GM12878 (cell line): ENCODE measurements around the gene EBF3. TPM values are rescaled to one million over a fixed set of nuclear protein-coding genes. Genes with fewer than 3 reads are reported as not detected.

Experiments used
- IRF4 ChIP-seq: IDR thresholded peaks from 2 replicates; pipeline ENCODE4 v1.6.1; 2011; ENCODE audit warnings: low read depth, low read length
- MTA3 ChIP-seq: IDR thresholded peaks from 2 replicates; pipeline ENCODE4 v1.6.1; 2012; ENCODE audit warnings: low read length, inconsistent platforms, borderline replicate concordance
- POU2F2 ChIP-seq: IDR thresholded peaks from 3 replicates; pipeline ENCODE4 v1.6.1; 2011; ENCODE audit warnings: low read depth, mild to moderate bottlenecking, low read length, borderline replicate concordance
- SIX5 ChIP-seq: IDR thresholded peaks from 2 replicates; pipeline ENCODE4 v1.6.1; 2011; ENCODE audit warnings: mild to moderate bottlenecking, low read depth, low read length, moderate library complexity; ENCODE audit not compliant: severe bottlenecking
- ZBTB11 ChIP-seq: fragments of 450-650 bp; formaldehyde crosslinking; IDR thresholded peaks from 2 replicates; pipeline ENCODE4 v1.5.0; 2022; ENCODE audit warnings: mild to moderate bottlenecking, missing genetic modification characterization
- ZNF687 ChIP-seq: fragments of 450-650 bp; IDR thresholded peaks from 2 replicates; pipeline ENCODE4 v1.6.1; 2017; ENCODE audit warnings: mild to moderate bottlenecking, moderate library complexity
- polyA plus RNA-seq, 11 experiments: library from polyadenylated mRNA; depleted of rRNA in 4 of 11; unstranded in 6 of 11; stranded (reverse) in 5 of 11; fragments of >200 nt; fragmentation: Nextera tagmentation in 4 of 11; fragmentation: Illumina TruSeq in 1 of 11; extraction: Ambion mirVana in 4 of 11; extraction: Trizol in 1 of 11; gene quantifications; 1 replicate in 1 of 11; 2 replicates in 10 of 11; pipeline versions ENCODE4 v1.2.1 to v1.2.3, GENCODE V29; 2011 to 2016; ENCODE audit warnings: inconsistent platforms in 2 of 11, missing spikeins in 2 of 11, low read depth in 1 of 11
- total RNA-seq, 4 experiments: library from RNA; depleted of rRNA in 3 of 4; stranded (reverse); fragments of >200 nt in 3 of 4; fragmentation: Illumina TruSeq in 1 of 4; extraction: Trizol in 1 of 4; gene quantifications; 2 replicates each; pipeline versions ENCODE4 v1.2.1 to v1.2.3, GENCODE V29; 2013 to 2021

Gene EBF3
- total and polyA plus RNA-seq, 10 of the 15 experiments (the other 5 are each of a cell fraction or from before 2014, with no cell fraction given): not detected

- TF ChIP-seq ZNF687 (no peak), IRF4 (no peak), ZBTB11 (CRISPR knock-in tag) (no peak), MTA3 (no peak), SIX5 (no peak), POU2F2 (no peak)
Measured at GRCh38 chr10:129962872-129963640, 1.0 kb downstream of the EBF3 start (continued).
